Measurements from ENCODE around the gene GMDS. TPM values are rescaled to one million over a fixed set of nuclear protein-coding genes. Genes with fewer than 3 reads are reported as not detected.

The GMDS gene
- total RNA-seq, 5 donors from 2014 or later (not counting 1 experiment from before 2014, with no cell fraction given): 12.9 to 21.5 (median 14.6) TPM

GRCh38 chr6:1687402-1687801 lies 558.0 kb downstream of the GMDS start:
- no peaks in the 10 kb centered on the region for H3K9me3 ChIP-seq
- no peak overlapping the region for H3K27ac Mint-ChIP-seq
- no peak overlapping the region for H3K27ac ChIP-seq (ENCODE audit: low read length)
- no peak overlapping the region for H3K4me3 Mint-ChIP-seq
- no peaks in the 10 kb centered on the region for H3K36me3 ChIP-seq (ENCODE audit: control insufficient read depth in 2 of 2, extremely low read depth in 1 of 2, insufficient read depth in 1 of 2, low read length in 1 of 2)
- H3K27me3 ChIP-seq (replicated peaks in 1 of 2; ENCODE audit: control insufficient read depth in 2 of 2, extremely low read depth in 1 of 2, insufficient read depth in 2 of 2, low read length in 1 of 2): no peaks in the 10 kb centered on the region
- ChIA-PET POLR2A (no interaction called here), CTCF (interaction anchor here in 1 of 2 donors (0.6 kb wide), 1 partner anchor 289 kb away, joined by 4 read pairs; no protein-coding TSS in a partner anchor)
- H3K4me3 ChIP-seq (ENCODE audit: control insufficient read depth in 1 of 2, extremely low read depth in 1 of 2, low read length in 1 of 2): no peak overlapping the region
- H3K27me3 Mint-ChIP-seq: no peaks in the 10 kb centered on the region
- H3K4me1 Mint-ChIP-seq: no peaks in the 10 kb centered on the region
- no peak for ATAC-seq (replicated peaks in 1 of 4)
- DNase-seq: no peak
- WGBS (ENCODE audit: insufficient coverage): 79% methylated on average over 5 of the region's 6 CpGs
- H3K9me3 Mint-ChIP-seq: peaks cover 0 to 2% (median 0%) of the 10 kb centered on the region in 3 donors
- no peaks in the 10 kb centered on the region for H3K4me1 ChIP-seq (ENCODE audit: control insufficient read depth in 1 of 2, extremely low read depth in 1 of 2, insufficient read depth in 2 of 2, low read length in 2 of 2)
- H3K36me3 Mint-ChIP-seq: peaks cover 32% of the 10 kb centered on the region

- Mint-ChIP-seq H3K4me1 (no peaks in the 10 kb centered on the region), H3K9me3 (no peaks in the 10 kb centered on the region), H3K4me3 (no peak overlapping the region), H3K27me3 (no peaks in the 10 kb centered on the region), H3K36me3 (peaks cover 28% of the 10 kb centered on the region), H3K27ac (no peak overlapping the region)
- no peaks in the 10 kb centered on the region for H3K27me3 ChIP-seq (replicated peaks in 1 of 2; ENCODE audit: control insufficient read depth in 2 of 2, extremely low read depth in 1 of 2, insufficient read depth in 2 of 2, low read length in 1 of 2)
- no peaks in the 10 kb centered on the region for H3K4me1 ChIP-seq (ENCODE audit: control insufficient read depth in 1 of 2, extremely low read depth in 1 of 2, insufficient read depth in 2 of 2, low read length in 2 of 2)
- H3K36me3 ChIP-seq (ENCODE audit: control insufficient read depth in 2 of 2, extremely low read depth in 1 of 2, insufficient read depth in 1 of 2, low read length in 1 of 2): no peaks in the 10 kb centered on the region
- no CpG with 5 or more reads among the region's 9 CpGs for WGBS (ENCODE audit: insufficient coverage)
- no peaks in the 10 kb centered on the region for H3K9me3 ChIP-seq
- ATAC-seq (replicated peaks in 1 of 4) (no peak), DNase-seq (no peak)
- ChIA-PET POLR2A (no interaction called here), CTCF (interaction anchor here in 1 of 2 donors (0.6 kb wide), 1 partner anchor 31 kb away, joined by 6 read pairs; no protein-coding TSS in a partner anchor)
- no peak overlapping the region for H3K4me3 ChIP-seq (ENCODE audit: control insufficient read depth in 1 of 2, extremely low read depth in 1 of 2, low read length in 1 of 2)
- H3K27ac ChIP-seq (ENCODE audit: low read length): no peak overlapping the region
Measured at GRCh38 chr6:1686117-1687098, 559.0 kb downstream of the GMDS start.

- Histone ChIP-seq H3K36me3 (ENCODE audit: control insufficient read depth in 2 of 2, extremely low read depth in 1 of 2, insufficient read depth in 1 of 2, low read length in 1 of 2) (no peaks in the 10 kb centered on the region), H3K27me3 (replicated peaks in 1 of 2; ENCODE audit: control insufficient read depth in 2 of 2, extremely low read depth in 1 of 2, insufficient read depth in 2 of 2, low read length in 1 of 2) (no peaks in the 10 kb centered on the region), H3K9me3 (no peaks in the 10 kb centered on the region), H3K4me1 (ENCODE audit: control insufficient read depth in 1 of 2, extremely low read depth in 1 of 2, insufficient read depth in 2 of 2, low read length in 2 of 2) (no peaks in the 10 kb centered on the region), H3K4me3 (ENCODE audit: control insufficient read depth in 1 of 2, extremely low read depth in 1 of 2, low read length in 1 of 2) (no peak overlapping the region), H3K27ac (ENCODE audit: low read length) (no peak overlapping the region)
- POLR2A ChIA-PET: no interaction called here
- DNase-seq (no peak), ATAC-seq (replicated peaks in 1 of 4) (no peak)
- Mint-ChIP-seq H3K4me1 (no peaks in the 10 kb centered on the region), H3K9me3 (no peaks in the 10 kb centered on the region), H3K4me3 (no peak overlapping the region), H3K27me3 (no peaks in the 10 kb centered on the region), H3K27ac (no peak overlapping the region), H3K36me3 (peaks cover 14% of the 10 kb centered on the region)
- WGBS (ENCODE audit: insufficient coverage): no CpG with 5 or more reads among the region's 2 CpGs
- CTCF ChIA-PET: no interaction called here
Measured at GRCh38 chr6:1679688-1680068, 565.7 kb downstream of the GMDS start.

GRCh38 chr6:1679031-1679687 lies 566.2 kb downstream of the GMDS start:
- Histone ChIP-seq H3K4me1 (ENCODE audit: control insufficient read depth in 1 of 2, extremely low read depth in 1 of 2, insufficient read depth in 2 of 2, low read length in 2 of 2) (no peaks in the 10 kb centered on the region), H3K27ac (ENCODE audit: low read length) (no peak overlapping the region), H3K27me3 (replicated peaks in 1 of 2; ENCODE audit: control insufficient read depth in 2 of 2, extremely low read depth in 1 of 2, insufficient read depth in 2 of 2, low read length in 1 of 2) (no peaks in the 10 kb centered on the region), H3K9me3 (no peaks in the 10 kb centered on the region), H3K36me3 (ENCODE audit: control insufficient read depth in 2 of 2, extremely low read depth in 1 of 2, insufficient read depth in 1 of 2, low read length in 1 of 2) (no peaks in the 10 kb centered on the region), H3K4me3 (ENCODE audit: control insufficient read depth in 1 of 2, extremely low read depth in 1 of 2, low read length in 1 of 2) (no peak overlapping the region)
- no peaks in the 10 kb centered on the region for H3K27me3 Mint-ChIP-seq
- ChIA-PET CTCF (no interaction called here), POLR2A (no interaction called here)
- H3K4me3 Mint-ChIP-seq: no peak overlapping the region
- no peaks in the 10 kb centered on the region for H3K9me3 Mint-ChIP-seq
- no peaks in the 10 kb centered on the region for H3K4me1 Mint-ChIP-seq
- no peak for DNase-seq
- no peak for ATAC-seq (replicated peaks in 1 of 4)
- no peak overlapping the region for H3K27ac Mint-ChIP-seq
- H3K36me3 Mint-ChIP-seq: peaks cover 10% of the 10 kb centered on the region
- 86% methylated on average over 8 of the region's 13 CpGs for WGBS (ENCODE audit: insufficient coverage)

- no peaks in the 10 kb centered on the region for H3K27me3 ChIP-seq (replicated peaks in 1 of 2; ENCODE audit: control insufficient read depth in 2 of 2, extremely low read depth in 1 of 2, insufficient read depth in 2 of 2, low read length in 1 of 2)
- no peaks in the 10 kb centered on the region for H3K9me3 Mint-ChIP-seq
- no peaks in the 10 kb centered on the region for H3K36me3 ChIP-seq (ENCODE audit: control insufficient read depth in 2 of 2, extremely low read depth in 1 of 2, insufficient read depth in 1 of 2, low read length in 1 of 2)
- H3K27ac ChIP-seq (ENCODE audit: low read length): no peak overlapping the region
- POLR2A ChIA-PET: no interaction called here
- H3K36me3 Mint-ChIP-seq: peaks cover 8% of the 10 kb centered on the region
- no peak overlapping the region for H3K27ac Mint-ChIP-seq
- no peaks in the 10 kb centered on the region for H3K4me1 Mint-ChIP-seq
- no peak overlapping the region for H3K4me3 Mint-ChIP-seq
- H3K27me3 Mint-ChIP-seq: no peaks in the 10 kb centered on the region
- CTCF ChIA-PET: no interaction called here
- no peaks in the 10 kb centered on the region for H3K4me1 ChIP-seq (ENCODE audit: control insufficient read depth in 1 of 2, extremely low read depth in 1 of 2, insufficient read depth in 2 of 2, low read length in 2 of 2)
- no peak overlapping the region for H3K4me3 ChIP-seq (ENCODE audit: control insufficient read depth in 1 of 2, extremely low read depth in 1 of 2, low read length in 1 of 2)
- WGBS (ENCODE audit: insufficient coverage): 88% methylated on average over 3 of the region's 3 CpGs
- DNase-seq (no peak), ATAC-seq (replicated peaks in 1 of 4) (no peak)
- no peaks in the 10 kb centered on the region for H3K9me3 ChIP-seq
Measured at GRCh38 chr6:1678201-1678600, 567.2 kb downstream of the GMDS start.

GRCh38 chr6:1672379-1672778 lies 573.0 kb downstream of the GMDS start:
- ATAC-seq (replicated peaks in 1 of 4): no peak
- Mint-ChIP-seq H3K27me3 (no peaks in the 10 kb centered on the region), H3K4me3 (no peak overlapping the region), H3K9me3 (no peaks in the 10 kb centered on the region), H3K4me1 (no peaks in the 10 kb centered on the region), H3K36me3 (no peaks in the 10 kb centered on the region), H3K27ac (no peak overlapping the region)
- ChIA-PET POLR2A (no interaction called here), CTCF (no interaction called here)
- Histone ChIP-seq H3K4me3 (ENCODE audit: control insufficient read depth in 1 of 2, extremely low read depth in 1 of 2, low read length in 1 of 2) (no peak overlapping the region), H3K9me3 (no peaks in the 10 kb centered on the region), H3K36me3 (ENCODE audit: control insufficient read depth in 2 of 2, extremely low read depth in 1 of 2, insufficient read depth in 1 of 2, low read length in 1 of 2) (no peaks in the 10 kb centered on the region), H3K4me1 (ENCODE audit: control insufficient read depth in 1 of 2, extremely low read depth in 1 of 2, insufficient read depth in 2 of 2, low read length in 2 of 2) (no peaks in the 10 kb centered on the region), H3K27me3 (replicated peaks in 1 of 2; ENCODE audit: control insufficient read depth in 2 of 2, extremely low read depth in 1 of 2, insufficient read depth in 2 of 2, low read length in 1 of 2) (no peaks in the 10 kb centered on the region), H3K27ac (ENCODE audit: low read length) (no peak overlapping the region)
- DNase-seq: no peak
- no CpG with 5 or more reads among the region's 2 CpGs for WGBS (ENCODE audit: insufficient coverage)

Measured in T-cell (primary cell).